ENCODE results near the gene CYTH4.

DNA sequence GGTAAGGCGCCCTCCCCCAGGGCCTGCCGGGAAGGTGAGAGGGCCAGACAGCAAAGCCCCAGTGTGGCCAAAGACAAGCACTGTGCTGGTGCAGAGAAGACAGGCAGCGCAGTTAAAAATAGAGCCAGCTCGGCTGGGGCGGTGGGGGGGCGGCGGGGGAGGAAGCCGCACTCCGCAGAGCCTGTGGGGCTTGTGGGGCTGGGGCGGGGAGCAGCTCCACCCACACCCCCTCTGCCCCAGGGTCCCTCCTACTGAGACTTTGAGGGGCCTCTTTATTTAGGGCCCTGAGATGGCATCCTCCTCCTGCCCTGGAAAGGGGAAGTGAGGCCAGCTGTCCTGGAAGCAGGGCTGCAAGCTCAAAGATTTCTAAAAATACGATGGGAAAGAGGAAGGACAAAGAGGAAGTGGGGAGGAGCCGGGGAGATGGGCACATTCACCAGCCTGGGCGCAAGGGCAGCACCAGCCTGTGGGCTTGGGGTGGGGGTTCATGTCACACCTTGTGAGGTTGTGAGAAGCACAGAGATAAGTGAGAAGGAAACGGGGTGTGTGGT, 2.6 kb downstream of the CYTH4 start:
- TF ChIP-seq SCMH1 (CRISPR knock-in tag; IDR thresholded peaks at IDR 0.05; ENCODE audit: borderline replicate concordance) = no peak
- no peak for TF ChIP-seq EZH2 (conservative IDR thresholded peaks at IDR 0.05; ENCODE audit: low read depth, low read length)
- TF ChIP-seq MYNN (CRISPR knock-in tag; IDR thresholded peaks at IDR 0.05; ENCODE audit: low read depth) = no peak
- TF ChIP-seq, protein P1, sequence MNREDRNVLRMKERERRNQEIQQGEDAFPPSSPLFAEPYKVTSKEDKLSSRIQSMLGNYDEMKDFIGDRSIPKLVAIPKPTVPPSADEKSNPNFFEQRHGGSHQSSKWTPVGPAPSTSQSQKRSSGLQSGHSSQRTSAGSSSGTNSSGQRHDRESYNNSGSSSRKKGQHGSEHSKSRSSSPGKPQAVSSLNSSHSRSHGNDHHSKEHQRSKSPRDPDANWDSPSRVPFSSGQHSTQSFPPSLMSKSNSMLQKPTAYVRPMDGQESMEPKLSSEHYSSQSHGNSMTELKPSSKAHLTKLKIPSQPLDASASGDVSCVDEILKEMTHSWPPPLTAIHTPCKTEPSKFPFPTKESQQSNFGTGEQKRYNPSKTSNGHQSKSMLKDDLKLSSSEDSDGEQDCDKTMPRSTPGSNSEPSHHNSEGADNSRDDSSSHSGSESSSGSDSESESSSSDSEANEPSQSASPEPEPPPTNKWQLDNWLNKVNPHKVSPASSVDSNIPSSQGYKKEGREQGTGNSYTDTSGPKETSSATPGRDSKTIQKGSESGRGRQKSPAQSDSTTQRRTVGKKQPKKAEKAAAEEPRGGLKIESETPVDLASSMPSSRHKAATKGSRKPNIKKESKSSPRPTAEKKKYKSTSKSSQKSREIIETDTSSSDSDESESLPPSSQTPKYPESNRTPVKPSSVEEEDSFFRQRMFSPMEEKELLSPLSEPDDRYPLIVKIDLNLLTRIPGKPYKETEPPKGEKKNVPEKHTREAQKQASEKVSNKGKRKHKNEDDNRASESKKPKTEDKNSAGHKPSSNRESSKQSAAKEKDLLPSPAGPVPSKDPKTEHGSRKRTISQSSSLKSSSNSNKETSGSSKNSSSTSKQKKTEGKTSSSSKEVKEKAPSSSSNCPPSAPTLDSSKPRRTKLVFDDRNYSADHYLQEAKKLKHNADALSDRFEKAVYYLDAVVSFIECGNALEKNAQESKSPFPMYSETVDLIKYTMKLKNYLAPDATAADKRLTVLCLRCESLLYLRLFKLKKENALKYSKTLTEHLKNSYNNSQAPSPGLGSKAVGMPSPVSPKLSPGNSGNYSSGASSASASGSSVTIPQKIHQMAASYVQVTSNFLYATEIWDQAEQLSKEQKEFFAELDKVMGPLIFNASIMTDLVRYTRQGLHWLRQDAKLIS (CRISPR knock-in tag; IDR thresholded peaks at IDR 0.05) = no peak
- TF ChIP-seq POLR2A (IDR thresholded peaks at IDR 0.05; ENCODE audit: insufficient read depth in 1 of 2, low read depth in 2 of 2, low read length in 2 of 2) = no peak
- TF ChIP-seq ARID2 (CRISPR knock-in tag; IDR thresholded peaks at IDR 0.05; ENCODE audit: borderline replicate concordance) = no peak
- no peak for TF ChIP-seq WIZ (CRISPR knock-in tag; IDR thresholded peaks at IDR 0.05)
- no peak for TF ChIP-seq NCOA1 (CRISPR knock-in tag; IDR thresholded peaks at IDR 0.05)
- TF ChIP-seq RBFOX2 (IDR thresholded peaks at IDR 0.05; ENCODE audit: low read depth, low read length) = no peak
- TF ChIP-seq RAD21 (CRISPR knock-in tag; IDR thresholded peaks at IDR 0.05) = no peak
- TF ChIP-seq ETV6 (CRISPR knock-in tag; conservative IDR thresholded peaks at IDR 0.05) = no peak
